Thyroid gland (tissue), 4 donors: Measurements from ENCODE around the gene XDH.

ENCODE experiments used
- CTCF ChIP-seq, 6 experiments: fragments of 200-600 bp in 3 of 6; fragments of 450-650 bp in 3 of 6; sonication (generic) in 3 of 6; IDR thresholded peaks; one replicate each; pipeline ENCODE4 v1.5.1; 2016 to 2019; ENCODE audit warnings: antibody characterized with exemption in 6 of 6, mild to moderate bottlenecking in 2 of 6, inconsistent platforms in 1 of 6, moderate library complexity in 1 of 6
- POLR2A ChIP-seq, 2 donors: fragments of 450-650 bp; IDR thresholded peaks; one replicate each; pipeline ENCODE4 v1.6.1; 2017; ENCODE audit warnings: antibody characterized with exemption in 2 of 2, mild to moderate bottlenecking in 2 of 2, moderate library complexity in 1 of 2

GRCh38 chr2:31404302-31404701 is 10.2 kb downstream of the XDH start:
- TF ChIP-seq POLR2A (IDR thresholded peaks at IDR 0.05) (no peak), CTCF (IDR thresholded peaks at IDR 0.05) (no peak)
